GM19455 (cell line): ENCODE measurements around the gene HLF.
"Not testable (repeated sequence)": the region's sequence is repeated elsewhere in the genome, so short reads cannot be mapped to it uniquely, and the experiment has no call there.

ENCODE experiments used
- ATAC-seq: cut with Tn5 transposase; IDR thresholded peaks from one replicate; pipeline ENCODE4 v1.9.1; 2021; ENCODE audit not compliant: unreplicated experiment

The HLF gene

GRCh38 chr17:55326030-55326429 lies 61.3 kb downstream of the HLF start:
- no peak for ATAC-seq

DNA sequence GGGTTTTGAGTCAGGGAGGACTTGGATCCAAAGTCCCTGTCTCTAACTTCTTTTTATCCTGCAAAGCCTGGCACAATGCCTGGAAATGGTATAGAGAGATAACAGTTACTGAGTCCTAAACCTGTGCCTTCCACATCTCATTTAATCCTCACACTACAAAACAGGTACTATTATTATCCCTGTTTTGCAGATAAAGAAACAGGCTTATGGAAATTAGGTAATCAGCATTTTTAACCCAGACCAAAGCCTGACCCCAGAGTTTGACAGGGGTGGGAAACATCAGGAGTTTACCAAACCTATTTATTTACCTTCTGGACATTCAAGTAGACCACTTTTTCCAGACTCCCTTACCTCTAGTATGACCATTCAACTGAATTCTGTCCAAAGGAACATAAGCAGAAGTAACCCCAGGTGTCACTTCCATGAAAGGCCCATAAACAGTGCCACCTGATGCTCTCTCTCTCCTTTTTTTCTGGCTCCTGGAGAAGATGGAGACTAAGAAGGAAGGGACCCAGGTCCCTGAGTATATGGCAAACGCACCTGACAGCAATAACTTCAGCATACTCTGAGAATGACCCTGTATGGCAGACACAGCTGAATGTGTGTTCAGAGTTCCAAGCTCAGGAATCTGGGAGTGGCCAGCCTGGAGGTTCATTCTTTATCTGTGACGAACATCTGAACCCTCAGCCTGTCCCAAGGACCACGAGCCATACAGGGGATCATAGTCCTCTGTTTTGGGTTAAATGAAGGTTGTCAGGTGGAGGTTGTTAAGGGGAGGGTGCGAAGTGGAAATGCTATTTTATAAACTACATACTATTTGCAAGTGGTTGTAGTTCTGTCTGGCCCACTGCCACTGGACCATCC lies 62.7 kb downstream of the HLF start:
- ATAC-seq: no peak

GRCh38 chr17:55328514-55328913 lies 63.8 kb downstream of the HLF start:
- ATAC-seq: not testable (repeated sequence)

DNA sequence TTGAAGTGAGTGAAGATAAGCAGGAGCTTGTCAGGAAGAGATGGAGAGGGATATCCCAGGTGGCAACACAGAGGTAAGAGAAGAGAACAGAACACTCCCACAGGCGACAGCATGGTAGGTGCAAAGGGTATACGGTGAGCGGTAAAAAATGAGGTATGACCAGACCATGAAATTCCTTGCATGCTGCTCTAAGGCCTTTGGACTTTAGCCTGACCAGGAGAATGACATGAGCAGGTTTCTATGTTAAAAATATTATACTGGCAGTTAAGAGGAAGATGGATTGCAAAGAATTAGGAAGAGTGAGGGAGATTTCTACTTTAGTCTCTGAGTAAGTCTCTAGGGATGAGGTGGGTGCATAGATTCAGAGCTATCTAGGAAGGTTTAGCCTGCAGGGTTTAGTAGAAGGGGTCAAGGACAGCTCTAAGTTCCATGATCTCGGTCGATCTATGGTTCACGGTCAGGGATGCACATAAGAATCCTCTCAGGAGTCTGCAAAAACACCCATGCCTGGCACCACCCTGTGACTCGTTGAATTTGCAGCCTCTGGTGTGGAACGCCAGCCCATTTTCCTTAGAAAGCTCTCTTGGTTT lies 65.7 kb downstream of the HLF start:
- no peak for ATAC-seq

DNA sequence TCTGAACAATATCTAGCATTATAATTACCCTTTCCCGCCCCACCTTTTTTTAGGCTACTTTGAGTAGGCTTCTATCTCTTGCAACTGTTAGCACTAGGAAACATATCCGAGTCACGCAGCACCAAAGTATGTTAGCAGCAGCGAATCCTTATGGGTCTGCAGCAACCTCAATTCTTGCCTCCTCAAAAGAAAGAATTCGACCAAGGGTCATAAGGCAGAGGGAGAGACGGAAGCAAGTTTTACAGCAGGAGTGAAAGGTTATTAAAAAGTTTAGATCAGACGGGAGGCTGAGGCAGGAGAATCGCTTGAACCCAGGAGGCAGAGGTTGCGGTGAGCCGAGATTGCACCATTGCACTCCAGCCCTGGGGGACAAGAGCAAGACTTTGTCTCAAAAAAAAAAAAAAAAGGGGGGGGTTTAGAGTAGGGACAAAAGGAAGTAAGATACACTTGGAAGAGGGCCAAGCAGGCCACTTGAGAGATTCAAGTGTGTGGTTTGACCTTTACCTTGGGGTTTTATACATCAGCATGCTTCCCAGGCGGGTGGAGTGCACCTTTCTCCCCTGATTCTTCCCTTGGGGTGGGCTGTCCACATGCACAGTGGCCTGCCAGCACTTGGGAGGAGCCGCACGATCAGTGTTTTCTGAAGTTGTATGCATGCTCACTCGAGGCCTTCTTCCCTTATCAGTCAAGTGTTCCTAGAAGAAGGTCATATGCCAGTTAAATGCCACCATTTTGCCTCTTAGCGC lies 67.7 kb downstream of the HLF start:
- ATAC-seq: no peak

DNA sequence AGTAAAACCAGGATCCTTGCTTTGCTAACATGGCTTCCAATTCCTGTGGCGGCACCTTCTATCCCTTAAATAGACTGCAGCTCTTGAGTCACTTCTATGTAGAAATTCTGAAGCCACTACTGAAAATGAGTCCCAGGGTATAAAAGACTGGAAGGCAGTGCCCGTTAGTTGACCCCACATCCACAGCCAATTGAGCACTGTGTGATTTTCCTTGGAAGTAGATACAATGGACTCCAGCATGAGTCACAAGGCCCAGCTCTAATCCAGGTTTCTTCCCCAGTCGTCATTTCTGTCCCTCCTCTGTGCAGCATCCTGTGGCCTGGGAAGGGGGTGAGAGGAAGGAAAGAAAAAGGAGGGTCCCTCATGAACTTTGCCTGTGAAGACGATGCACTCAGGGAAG lies 69.5 kb downstream of the HLF start:
- ATAC-seq: no peak

DNA sequence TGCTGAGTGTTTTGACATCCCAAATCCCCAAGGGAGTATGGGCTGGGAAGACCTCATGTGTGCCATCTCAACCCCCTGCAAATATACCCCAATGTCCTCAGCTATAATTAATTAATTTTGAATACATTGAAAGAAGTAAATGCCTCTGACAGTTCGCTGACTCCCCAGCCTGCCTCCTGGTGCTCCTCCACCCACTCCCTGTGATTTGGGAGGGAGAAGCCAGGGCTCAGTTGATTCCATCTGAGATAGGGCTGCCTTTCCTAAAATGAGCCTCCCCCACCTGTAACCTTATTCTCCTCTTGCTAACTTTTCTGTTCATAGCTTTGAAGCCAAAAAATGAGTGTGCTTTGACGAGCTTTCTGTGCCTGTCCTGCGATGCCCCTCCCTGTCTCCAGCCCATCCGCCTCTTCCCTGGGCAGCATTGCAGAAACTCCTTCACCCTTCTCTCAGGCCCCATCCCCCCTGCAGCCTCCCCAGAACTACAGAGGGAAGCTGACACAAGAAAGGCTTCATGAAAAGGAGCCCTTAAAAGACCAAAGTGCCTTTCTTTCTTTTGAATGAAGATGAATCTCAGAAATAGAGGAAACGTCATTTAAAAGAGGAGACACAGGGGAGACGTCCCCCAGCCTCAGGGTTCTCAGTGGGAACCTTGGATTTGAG lies 70.3 kb downstream of the HLF start:
- ATAC-seq: no peak

DNA sequence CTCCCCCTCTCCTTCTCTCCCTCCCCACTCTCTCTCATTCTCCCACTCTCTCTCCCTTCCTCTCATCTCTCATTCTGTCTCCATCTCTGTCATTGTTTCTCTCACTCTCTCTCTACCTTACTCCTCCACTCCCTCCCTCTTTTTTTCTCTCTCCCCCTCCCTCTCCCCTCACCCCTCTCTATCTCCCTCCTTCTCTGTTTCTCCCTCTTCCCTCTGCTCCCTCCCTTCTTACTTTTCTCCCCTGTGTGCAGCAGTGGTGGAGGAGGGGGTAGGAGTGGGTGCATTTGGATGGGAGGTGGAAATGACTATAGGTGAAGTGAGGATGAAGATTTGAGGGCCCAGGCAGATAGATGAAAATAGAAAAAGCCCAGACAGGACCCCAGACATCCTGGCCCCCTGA lies 70.9 kb downstream of the HLF start:
- ATAC-seq: no peak

DNA sequence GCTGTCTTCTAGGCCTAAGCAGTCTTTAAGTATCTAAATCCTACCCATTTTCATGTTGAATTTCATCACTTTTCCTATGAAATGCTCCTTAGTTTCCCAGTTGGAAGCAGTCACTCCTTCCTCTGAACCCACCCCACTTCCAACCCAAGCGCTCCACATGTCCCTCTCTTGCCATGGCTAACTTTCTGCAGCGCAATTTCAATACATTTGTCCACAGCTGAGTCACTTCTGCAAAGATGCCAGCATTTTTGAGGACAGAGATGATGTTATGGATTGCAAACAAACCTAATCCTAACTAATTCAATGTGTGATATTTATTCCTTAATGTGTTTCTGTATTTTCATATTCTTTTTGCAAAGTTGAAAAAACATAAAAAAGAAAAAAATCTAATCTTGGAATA lies 71.7 kb downstream of the HLF start:
- no peak for ATAC-seq

- no peak for ATAC-seq
Measured at GRCh38 chr17:55340176-55340575, 75.4 kb downstream of the HLF start.

- no peak for ATAC-seq
Measured at GRCh38 chr17:55340686-55341085, 75.9 kb downstream of the HLF start.

DNA sequence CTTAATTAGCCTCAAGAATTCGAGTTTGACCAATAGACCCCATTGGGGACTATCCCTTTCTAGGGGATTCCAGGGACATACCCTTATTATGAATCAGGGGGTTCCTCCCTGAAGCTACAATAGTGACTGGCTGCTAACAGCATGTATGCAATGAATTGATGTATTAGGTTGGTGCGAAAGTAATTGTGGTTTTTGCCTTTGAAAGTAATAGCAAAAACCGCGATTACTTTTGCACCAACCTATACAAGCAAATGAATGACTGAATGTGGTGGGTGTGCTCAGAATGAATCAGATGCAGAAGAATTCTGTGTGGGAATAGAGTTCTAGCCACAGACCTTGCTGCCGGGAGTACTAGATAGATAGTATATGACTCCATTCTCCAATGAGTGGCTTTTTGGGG lies 76.7 kb downstream of the HLF start:
- no peak for ATAC-seq

GRCh38 chr17:55342800-55343585 lies 78.2 kb downstream of the HLF start:
- no peak for ATAC-seq

- ATAC-seq: no peak
Measured at GRCh38 chr17:55343900-55344513, 79.2 kb downstream of the HLF start.

- no peak for ATAC-seq
Measured at GRCh38 chr17:55344514-55344997, 79.8 kb downstream of the HLF start.

GRCh38 chr17:55345132-55345531 lies 80.4 kb downstream of the HLF start:
- no peak for ATAC-seq

DNA sequence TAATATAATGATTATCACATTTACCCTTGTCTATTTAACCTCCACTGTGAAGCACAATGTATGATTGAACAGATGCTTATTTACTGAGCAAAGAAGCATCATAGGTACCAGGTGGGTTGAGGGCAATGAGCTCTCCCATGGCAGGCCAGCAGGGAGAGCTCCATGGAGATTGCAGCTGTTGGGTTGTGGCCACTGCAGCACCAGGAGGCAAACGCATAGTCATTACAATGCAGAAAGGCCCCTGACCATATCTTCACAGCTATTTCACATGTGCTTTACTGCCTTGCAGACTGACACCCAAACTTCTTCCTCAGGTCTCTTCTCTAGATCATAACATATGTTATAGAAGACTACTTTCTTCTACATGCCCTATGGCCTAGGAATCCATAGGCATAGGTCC lies 81.9 kb downstream of the HLF start:
- no peak for ATAC-seq

DNA sequence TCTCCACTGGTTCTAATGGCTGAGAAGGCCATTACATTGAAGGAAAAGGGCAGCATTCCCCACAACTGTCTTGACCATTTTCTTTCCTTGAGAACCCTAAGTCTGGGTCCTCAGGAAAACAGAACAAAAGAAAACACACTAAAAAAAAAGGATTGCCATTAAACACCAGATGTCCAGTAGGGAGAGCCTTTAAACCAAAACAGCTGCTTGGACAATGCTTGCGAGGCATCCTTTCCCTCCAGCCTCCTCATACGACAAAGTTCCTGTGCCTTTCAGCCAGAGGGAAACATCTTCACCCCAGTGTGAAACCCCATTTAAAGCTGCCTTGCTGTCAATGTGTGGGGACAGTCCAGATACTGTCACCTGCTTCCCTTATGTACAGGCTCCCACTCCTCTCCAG lies 82.6 kb downstream of the HLF start:
- no peak for ATAC-seq

DNA sequence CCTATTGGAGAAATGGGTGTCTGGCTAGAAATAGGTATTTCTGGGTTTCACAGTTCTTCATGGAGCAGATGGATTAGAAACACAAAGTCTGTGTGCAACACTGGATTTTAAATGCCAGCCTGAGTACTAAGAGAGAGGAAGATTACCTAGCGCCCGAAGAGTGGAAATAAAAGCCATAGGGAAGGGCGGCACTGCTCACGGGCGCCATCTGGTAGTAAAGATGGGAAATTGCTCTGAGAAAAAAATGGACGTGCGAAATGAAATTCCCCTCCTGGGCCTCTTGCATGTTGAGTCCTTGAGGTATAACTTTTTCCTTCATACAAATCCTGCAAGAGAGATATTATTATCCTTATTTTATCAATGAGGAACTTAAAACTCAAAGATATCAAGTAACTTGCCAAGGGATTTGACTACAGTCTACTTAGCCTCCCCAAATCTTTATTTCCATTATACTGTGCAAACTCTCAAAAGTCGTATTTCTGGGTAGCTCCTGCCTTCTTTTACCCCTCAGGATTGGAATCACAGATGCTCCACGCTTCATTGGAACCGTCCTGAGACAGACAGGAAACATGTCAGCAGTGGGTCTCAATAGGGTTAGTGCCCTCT lies 84.1 kb downstream of the HLF start:
- ATAC-seq: no peak

GRCh38 chr17:55350825-55351205 lies 86.1 kb downstream of the HLF start:
- ATAC-seq: no peak
